Activated T-cell treated with anti-CD3 and anti-CD28 coated beads for 1 hour (primary cell): Measurements from ENCODE around the gene DAB2.

Source experiments
- DNase-seq: peaks from one replicate; pipeline ENCODE4 v3.0.0-alpha.2; 2020; ENCODE audit warnings: low read depth

DAB2 gene

GRCh38 chr5:39381376-39381775 is 43.4 kb downstream of the DAB2 start:
- no peak for DNase-seq

- DNase-seq: no peak
Observed at GRCh38 chr5:39379693-39380092, 45.1 kb downstream of the DAB2 start.

GRCh38 chr5:39377613-39378012 is 47.2 kb downstream of the DAB2 start:
- DNase-seq: no peak

GRCh38 chr5:39376293-39376714 is 48.5 kb downstream of the DAB2 start:
- no peak for DNase-seq

- DNase-seq: no peak
Observed at GRCh38 chr5:39373791-39374190, 51.0 kb downstream of the DAB2 start.

- no peak for DNase-seq
Observed at GRCh38 chr5:39371367-39371635, 53.5 kb downstream of the DAB2 start.

- DNase-seq: no peak
Observed at GRCh38 chr5:39370555-39371366, 54.0 kb downstream of the DAB2 start.

GRCh38 chr5:39369123-39369815 is 55.5 kb downstream of the DAB2 start:
- no peak for DNase-seq

GRCh38 chr5:39368116-39368515 is 56.7 kb downstream of the DAB2 start:
- DNase-seq: no peak

GRCh38 chr5:39367711-39368110 is 57.1 kb downstream of the DAB2 start:
- DNase-seq: no peak

GRCh38 chr5:39364367-39364766 is 60.4 kb downstream of the DAB2 start, which contains the start of gene C9:
Gene C9 (minus strand): TSS chr5:39364495. CDS start chr5:39364464, 31 bp downstream.
- DNase-seq: no peak

GRCh38 chr5:39363217-39363616 is 61.6 kb downstream of the DAB2 start:
- no peak for DNase-seq

- DNase-seq: no peak
Observed at GRCh38 chr5:39362646-39363045, 62.1 kb downstream of the DAB2 start.

GRCh38 chr5:39361306-39361705 is 63.5 kb downstream of the DAB2 start:
- DNase-seq: no peak

- no peak for DNase-seq
Observed at GRCh38 chr5:39360471-39361111, 64.2 kb downstream of the DAB2 start.

- no peak for DNase-seq
Observed at GRCh38 chr5:39356263-39356662, 68.5 kb downstream of the DAB2 start.

GRCh38 chr5:39355324-39355723 is 69.5 kb downstream of the DAB2 start:
- no peak for DNase-seq

GRCh38 chr5:39353717-39354399 is 70.9 kb downstream of the DAB2 start:
- DNase-seq: no peak

- DNase-seq: no peak
Observed at GRCh38 chr5:39352951-39353350, 71.8 kb downstream of the DAB2 start.

GRCh38 chr5:39352170-39352569 is 72.6 kb downstream of the DAB2 start:
- DNase-seq: no peak

GRCh38 chr5:39349484-39349883 is 75.3 kb downstream of the DAB2 start:
- no peak for DNase-seq

GRCh38 chr5:39342460-39342859 is 82.3 kb downstream of the DAB2 start:
- DNase-seq: no peak

GRCh38 chr5:39341896-39342295 is 82.9 kb downstream of the DAB2 start:
- no peak for DNase-seq
